SK-N-MC (cell line): ENCODE results near the gene SOSTDC1.

Experiments used
- EZH2 ChIP-seq: fragments of 200-600 bp; sonication (generic); IDR thresholded peaks from one replicate; pipeline ENCODE4 v1.6.1; 2017; ENCODE audit warnings: antibody characterized with exemption
- FOXP2 ChIP-seq: optimal IDR thresholded peaks from 2 replicates; pipeline ENCODE3; 2011; ENCODE audit warnings: mild to moderate bottlenecking, moderate library complexity; ENCODE audit not compliant: insufficient read depth; ENCODE audit errors: extremely low read length, control extremely low read depth
- POLR2AphosphoS5 ChIP-seq: IDR thresholded peaks from 2 replicates; pipeline ENCODE4 v1.6.1; 2012; ENCODE audit warnings: mild to moderate bottlenecking, low read depth, low read length, borderline replicate concordance

GRCh38 chr7:16420649-16421332 is 44.7 kb downstream of the SOSTDC1 start:
- peak; percentile 37; the same call in 1 of the 2 replicates for TF ChIP-seq POLR2AphosphoS5
- no peak for TF ChIP-seq FOXP2
- TF ChIP-seq EZH2, result no peak
